Breast epithelium (tissue), 4 donors: Measurements from ENCODE around the gene PTPRK. TPM values are rescaled to one million over a fixed set of nuclear protein-coding genes. Genes with fewer than 3 reads are reported as not detected.

Experiments
- DNase-seq, 2 donors: peaks; one replicate each; pipeline ENCODE4 v3.0.0-alpha.2; 2019; ENCODE audit warnings: low spot score in 2 of 2
- H3K27ac ChIP-seq, 2 donors: fragments of 200-600 bp; sonication (generic) in 1 of 2; one replicate each; pipeline ENCODE4 v1.5.1; 2016 to 2019; ENCODE audit warnings: mild to moderate bottlenecking in 1 of 2
- H3K27me3 ChIP-seq, 2 donors: fragments of 200-600 bp; sonication (generic) in 1 of 2; one replicate each; pipeline versions ENCODE4 v1.5.1 to v1.6.0; 2017 to 2019; ENCODE audit warnings: control low read depth in 1 of 2, mild to moderate bottlenecking in 1 of 2
- H3K36me3 ChIP-seq: fragments of 200-600 bp; one replicate; pipeline ENCODE4 v1.5.1; 2019
- H3K4me1 ChIP-seq, 2 donors: fragments of 200-600 bp; sonication (generic); one replicate each; pipeline ENCODE4 v1.5.1; 2016 to 2019; ENCODE audit warnings: control low read depth in 1 of 2
- H3K4me3 ChIP-seq, 3 donors: fragments of 200-600 bp; sonication (generic); 1 replicate in 2 of 3; 2 replicates in 1 of 3; pipeline ENCODE4 v1.5.1; 2016 to 2019; ENCODE audit warnings: mild to moderate bottlenecking in 3 of 3, moderate library complexity in 2 of 3
- H3K9me3 ChIP-seq, 2 donors: fragments of 200-600 bp; sonication (generic) in 1 of 2; one replicate each; pipeline ENCODE4 v1.5.1; 2016 to 2019; ENCODE audit warnings: control low read depth in 1 of 2
- CTCF ChIP-seq, 3 donors: fragments of 450-650 bp; IDR thresholded peaks; one replicate each; pipeline ENCODE4 v1.5.1; 2016 to 2017; ENCODE audit warnings: antibody characterized with exemption in 3 of 3, mild to moderate bottlenecking in 3 of 3, moderate library complexity in 3 of 3
- POLR2A ChIP-seq: fragments of 450-650 bp; IDR thresholded peaks from one replicate; pipeline ENCODE4 v1.6.1; 2016; ENCODE audit warnings: antibody characterized with exemption, mild to moderate bottlenecking, moderate library complexity
- POLR2AphosphoS5 ChIP-seq, 3 donors: sonication (generic); formaldehyde crosslinking; IDR thresholded peaks; one replicate each; pipeline ENCODE4 v1.6.1; 2017; ENCODE audit warnings: antibody characterized with exemption in 3 of 3
- intact Hi-C: fragments of 100-400 bp; cut with DNase I; formaldehyde crosslinking; loops from one replicate; pipeline ENCODE4 v1.15.1; 2023; ENCODE audit warnings: low total_unique reads
- total RNA-seq, 3 donors: library from RNA; depleted of rRNA; stranded (reverse); fragments of >200 nt; gene quantifications; one replicate each; pipeline ENCODE4 v1.1.0, GENCODE V29; 2016

The PTPRK gene
- total RNA-seq, 3 donors from 2014 or later, result 29.1 to 134 (median 77.0) TPM

- no peak for DNase-seq
- TF ChIP-seq POLR2AphosphoS5 (IDR thresholded peaks at IDR 0.05) (no peak), CTCF (IDR thresholded peaks at IDR 0.05) (no peak), POLR2A (no peak)
- no peaks in the 10 kb centered on the region for H3K27me3 ChIP-seq
- no peaks in the 10 kb centered on the region for H3K9me3 ChIP-seq
- no peak overlapping the region for H3K4me3 ChIP-seq
- H3K36me3 ChIP-seq, result no peaks in the 10 kb centered on the region
- H3K4me1 ChIP-seq, result no peaks in the 10 kb centered on the region
- intact Hi-C loops, result no loop called here
- H3K27ac ChIP-seq, result no peak overlapping the region
Measured at GRCh38 chr6:128302942-128303341, 217.5 kb downstream of the PTPRK start.

GRCh38 chr6:128295670-128296069 lies 224.7 kb downstream of the PTPRK start:
- Histone ChIP-seq H3K4me3 (no peak overlapping the region), H3K36me3 (no peaks in the 10 kb centered on the region), H3K27me3 (no peaks in the 10 kb centered on the region), H3K27ac (no peak overlapping the region), H3K4me1 (no peaks in the 10 kb centered on the region), H3K9me3 (no peaks in the 10 kb centered on the region)
- TF ChIP-seq POLR2AphosphoS5 (IDR thresholded peaks at IDR 0.05), result no peak
- no peak for TF ChIP-seq CTCF (IDR thresholded peaks at IDR 0.05)
- TF ChIP-seq POLR2A, result no peak
- DNase-seq, result no peak
- intact Hi-C loops, result no loop called here

GRCh38 chr6:128290221-128290620 lies 230.2 kb downstream of the PTPRK start:
- DNase-seq, result no peak
- H3K36me3 ChIP-seq, result no peaks in the 10 kb centered on the region
- no peaks in the 10 kb centered on the region for H3K9me3 ChIP-seq
- no peaks in the 10 kb centered on the region for H3K27me3 ChIP-seq
- intact Hi-C loops, result no loop called here
- H3K27ac ChIP-seq, result no peak overlapping the region
- H3K4me3 ChIP-seq, result no peak overlapping the region
- TF ChIP-seq CTCF (IDR thresholded peaks at IDR 0.05) (no peak), POLR2AphosphoS5 (IDR thresholded peaks at IDR 0.05) (no peak), POLR2A (no peak)
- H3K4me1 ChIP-seq, result no peaks in the 10 kb centered on the region

- DNase-seq, result no peak
- TF ChIP-seq POLR2AphosphoS5 (IDR thresholded peaks at IDR 0.05), result no peak
- H3K9me3 ChIP-seq, result no peaks in the 10 kb centered on the region
- H3K4me3 ChIP-seq, result no peak overlapping the region
- H3K4me1 ChIP-seq, result no peaks in the 10 kb centered on the region
- H3K27ac ChIP-seq, result no peak overlapping the region
- no peaks in the 10 kb centered on the region for H3K27me3 ChIP-seq
- intact Hi-C loops, result no loop called here
- H3K36me3 ChIP-seq, result no peaks in the 10 kb centered on the region
Measured at GRCh38 chr6:128284128-128284527, 236.3 kb downstream of the PTPRK start.

GRCh38 chr6:128282961-128283360 lies 237.4 kb downstream of the PTPRK start:
- Histone ChIP-seq H3K36me3 (no peaks in the 10 kb centered on the region), H3K27me3 (no peaks in the 10 kb centered on the region), H3K4me1 (no peaks in the 10 kb centered on the region), H3K4me3 (no peak overlapping the region), H3K27ac (no peak overlapping the region), H3K9me3 (no peaks in the 10 kb centered on the region)
- TF ChIP-seq POLR2AphosphoS5 (IDR thresholded peaks at IDR 0.05), result no peak
- TF ChIP-seq POLR2A, result no peak
- no peak for TF ChIP-seq CTCF (IDR thresholded peaks at IDR 0.05)
- DNase-seq, result no peak
- intact Hi-C loops, result no loop called here

GRCh38 chr6:128280960-128281359 lies 239.4 kb downstream of the PTPRK start:
- no peak for TF ChIP-seq CTCF (IDR thresholded peaks at IDR 0.05)
- Histone ChIP-seq H3K27me3 (no peaks in the 10 kb centered on the region), H3K4me1 (no peaks in the 10 kb centered on the region), H3K4me3 (no peak overlapping the region), H3K9me3 (no peaks in the 10 kb centered on the region), H3K36me3 (no peaks in the 10 kb centered on the region), H3K27ac (no peak overlapping the region)
- intact Hi-C loops, result no loop called here
- no peak for DNase-seq
